GM12872 (cell line): ENCODE measurements around the gene PPM1F.

ENCODE experiments used
- TF ChIP-seq, protein P1 (sequence below): IDR thresholded peaks from 3 replicates; pipeline ENCODE4 v1.5.1; 2011; ENCODE audit warnings: low read depth, mild to moderate bottlenecking, low read length, moderate library complexity; ENCODE audit not compliant: insufficient read depth

PPM1F gene

DNA sequence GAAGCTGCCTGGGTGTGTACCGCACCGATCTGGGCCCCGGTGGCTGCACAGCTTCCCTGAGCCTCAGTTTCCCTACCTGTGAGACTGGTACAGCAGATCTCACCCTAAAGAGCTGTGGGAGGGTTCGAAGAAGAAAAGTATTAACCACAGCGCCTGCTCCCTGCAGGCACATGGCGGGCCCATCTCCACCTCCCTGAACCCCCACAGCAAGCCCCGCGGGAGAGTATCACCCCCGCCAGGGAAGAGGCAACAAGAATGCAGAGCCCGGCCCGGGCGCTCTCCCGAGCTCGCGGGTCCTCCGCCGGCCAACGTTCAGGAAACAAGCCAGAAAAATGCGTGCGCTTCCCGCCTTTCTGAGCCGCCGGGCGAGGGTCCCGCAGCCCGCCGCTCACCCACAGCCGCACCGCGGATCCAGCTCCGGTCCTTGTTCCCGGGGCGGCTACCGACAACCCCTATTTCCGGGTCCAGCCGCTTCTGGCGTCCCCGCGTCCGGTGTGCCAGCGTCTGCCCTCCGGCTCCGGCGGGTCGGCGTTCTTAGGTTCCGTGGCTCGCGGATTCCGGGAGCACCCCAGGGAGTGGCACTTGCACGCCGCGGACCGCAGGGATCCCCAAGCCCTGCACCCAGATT is 29.8 kb upstream of the PPM1F start, which contains the start of gene TOP3B:
TSS of gene TOP3B (minus strand) at position 450 of the 628 bp plus-strand sequence. CDS start 7,078 bp downstream, outside the sequence.
- TF ChIP-seq, protein P1, sequence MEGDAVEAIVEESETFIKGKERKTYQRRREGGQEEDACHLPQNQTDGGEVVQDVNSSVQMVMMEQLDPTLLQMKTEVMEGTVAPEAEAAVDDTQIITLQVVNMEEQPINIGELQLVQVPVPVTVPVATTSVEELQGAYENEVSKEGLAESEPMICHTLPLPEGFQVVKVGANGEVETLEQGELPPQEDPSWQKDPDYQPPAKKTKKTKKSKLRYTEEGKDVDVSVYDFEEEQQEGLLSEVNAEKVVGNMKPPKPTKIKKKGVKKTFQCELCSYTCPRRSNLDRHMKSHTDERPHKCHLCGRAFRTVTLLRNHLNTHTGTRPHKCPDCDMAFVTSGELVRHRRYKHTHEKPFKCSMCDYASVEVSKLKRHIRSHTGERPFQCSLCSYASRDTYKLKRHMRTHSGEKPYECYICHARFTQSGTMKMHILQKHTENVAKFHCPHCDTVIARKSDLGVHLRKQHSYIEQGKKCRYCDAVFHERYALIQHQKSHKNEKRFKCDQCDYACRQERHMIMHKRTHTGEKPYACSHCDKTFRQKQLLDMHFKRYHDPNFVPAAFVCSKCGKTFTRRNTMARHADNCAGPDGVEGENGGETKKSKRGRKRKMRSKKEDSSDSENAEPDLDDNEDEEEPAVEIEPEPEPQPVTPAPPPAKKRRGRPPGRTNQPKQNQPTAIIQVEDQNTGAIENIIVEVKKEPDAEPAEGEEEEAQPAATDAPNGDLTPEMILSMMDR: no peak

DNA sequence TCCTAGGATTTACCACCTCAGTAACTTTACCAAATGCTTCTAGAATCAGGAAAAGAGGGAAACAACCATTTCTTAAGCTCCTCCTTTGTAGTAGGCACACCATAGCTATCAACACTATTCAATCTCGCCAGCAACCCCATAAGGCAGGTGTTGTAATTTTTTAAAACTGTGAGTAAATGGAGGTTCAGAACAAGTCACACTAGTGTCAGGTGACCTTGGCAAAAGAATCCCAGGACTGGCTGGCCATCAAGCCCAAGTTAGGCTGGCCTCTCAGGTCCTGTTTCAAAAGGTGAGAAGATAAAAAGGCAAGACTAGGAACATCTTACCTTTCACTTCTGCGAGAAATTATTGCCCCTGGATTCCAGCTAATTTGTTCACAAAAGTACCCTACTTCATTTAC is 29.2 kb upstream of the PPM1F start:
- TF ChIP-seq, protein P1: no peak

- TF ChIP-seq, protein P1: no peak
These were observed 27.9 kb upstream of the PPM1F start for GRCh38 chr22:21980547-21980946.

DNA sequence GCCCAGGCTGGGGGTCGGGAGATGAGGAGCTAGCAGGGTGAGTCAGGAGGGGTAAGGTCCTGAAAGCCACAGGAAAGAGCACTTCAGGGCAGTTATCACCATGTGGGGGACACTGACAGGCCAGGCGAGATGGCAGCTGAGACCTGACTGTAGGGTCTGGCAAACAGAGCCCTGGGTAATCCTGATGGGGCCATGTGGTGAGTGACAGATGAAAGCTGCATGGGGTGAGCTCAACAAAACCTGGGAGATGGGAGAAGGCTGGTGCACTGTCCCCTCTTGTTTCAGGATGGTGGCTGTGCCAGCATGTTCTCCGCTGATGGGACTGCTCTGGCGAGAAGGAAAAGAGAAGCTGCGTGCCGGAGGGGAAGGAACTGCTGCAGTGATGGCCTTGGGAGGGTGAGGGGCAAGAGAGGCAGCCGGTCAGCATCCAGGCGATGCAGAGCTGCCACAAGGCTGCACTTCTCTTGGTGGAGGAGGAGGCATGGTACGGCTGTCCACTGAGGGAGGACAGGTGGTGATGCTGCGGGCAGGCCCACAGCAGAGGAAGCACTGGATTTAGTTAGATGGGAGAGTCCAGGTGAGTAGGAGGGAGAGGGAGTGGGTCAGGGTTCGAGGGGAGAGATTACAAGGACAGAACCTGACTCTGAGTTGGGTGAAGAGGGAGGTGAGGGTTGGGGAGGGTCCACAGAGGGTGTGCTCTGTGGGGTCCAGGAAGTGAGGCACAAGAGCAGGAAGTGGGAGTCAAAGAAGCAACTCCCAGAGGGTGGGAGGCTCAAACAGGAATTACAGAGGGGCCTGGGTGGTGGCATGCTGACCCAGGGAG is 26.1 kb upstream of the PPM1F start:
- TF ChIP-seq, protein P1: no peak

GRCh38 chr22:21977814-21978213 is 25.2 kb upstream of the PPM1F start:
- TF ChIP-seq, protein P1: no peak

- TF ChIP-seq, protein P1: no peak
These were observed 23.3 kb upstream of the PPM1F start for GRCh38 chr22:21975854-21976345.

- TF ChIP-seq, protein P1: no peak
These were observed 22.6 kb upstream of the PPM1F start for GRCh38 chr22:21975273-21975672.
